Suprapubic skin (tissue), 3 donors: ENCODE measurements around the gene PLD3.

Experiments
- CTCF ChIP-seq, 2 donors: fragments of 200-600 bp in 1 of 2; fragments of 450-650 bp in 1 of 2; sonication (generic) in 1 of 2; IDR thresholded peaks; one replicate each; pipeline ENCODE4 v1.5.1; 2016 to 2019; ENCODE audit warnings: antibody characterized with exemption in 2 of 2, mild to moderate bottlenecking in 1 of 2, moderate library complexity in 1 of 2
- POLR2A ChIP-seq, 2 donors: fragments of 450-650 bp; IDR thresholded peaks; one replicate each; pipeline ENCODE4 v1.6.1; 2017; ENCODE audit warnings: antibody characterized with exemption in 2 of 2, mild to moderate bottlenecking in 2 of 2, moderate library complexity in 2 of 2

GRCh38 chr19:40387155-40387554 lies 38.7 kb downstream of the PLD3 start:
- TF ChIP-seq POLR2A (IDR thresholded peaks at IDR 0.05) (no peak), CTCF (IDR thresholded peaks at IDR 0.05) (no peak)
